Body of pancreas (tissue), 4 donors: ENCODE data around the gene POR. TPM values are rescaled to one million over a fixed set of nuclear protein-coding genes. Genes with fewer than 3 reads are reported as not detected.
A peak's percentile ranks its signal among the peaks of the same experiment; 100 is the strongest.

Experiments
- ATAC-seq: fragments of 150-250 bp; one replicate; pipeline ENCODE4 v1.9.1; 2016
- DNase-seq, 4 donors: peaks; one replicate each; pipeline ENCODE4 v3.0.0-alpha.2; 2019
- H3K27ac ChIP-seq, 4 donors: fragments of 200-600 bp; sonication (generic); 1 replicate in 3 of 4; 2 replicates in 1 of 4; pipeline versions ENCODE4 v1.5.1 to v1.6.1; 2016 to 2019; ENCODE audit warnings: mild to moderate bottlenecking in 1 of 4, mixed read lengths in 1 of 4, moderate library complexity in 1 of 4
- H3K27me3 ChIP-seq, 2 donors: fragments of 200-600 bp; sonication (generic); one replicate each; pipeline ENCODE4 v1.6.0; 2016; ENCODE audit warnings: mild to moderate bottlenecking in 1 of 2
- H3K36me3 ChIP-seq, 2 donors: fragments of 200-600 bp; sonication (generic); replicated peaks in 1 of 2; 2 replicates each; pipeline ENCODE4 v1.5.1; 2016; ENCODE audit warnings: low read depth in 2 of 2; ENCODE audit not compliant: insufficient read depth in 1 of 2
- H3K4me1 ChIP-seq: fragments of 200-600 bp; sonication (generic); one replicate; pipeline ENCODE4 v1.6.0; 2016
- H3K4me3 ChIP-seq, 2 donors: fragments of 200-600 bp; sonication (generic); 1 replicate in 1 of 2; 2 replicates in 1 of 2; pipeline ENCODE4 v1.5.1; 2016 to 2019
- H3K9me3 ChIP-seq, 3 donors: fragments of 200-600 bp; sonication (generic); 1 replicate in 2 of 3; 2 replicates in 1 of 3; pipeline ENCODE4 v1.5.1; 2016
- POLR2A ChIP-seq, 3 donors: fragments of 450-650 bp; IDR thresholded peaks; one replicate each; pipeline ENCODE4 v1.6.1; 2016; ENCODE audit warnings: antibody characterized with exemption in 3 of 3, mild to moderate bottlenecking in 2 of 3
- WGBS, 2 donors: methylation state at CpG; one replicate each; pipeline ENCODE4 v1.1.5; 2017; 5-methylcytosine and 5-hydroxymethylcytosine counted together
- intact Hi-C: fragments of 100-400 bp; cut with DNase I; formaldehyde crosslinking; loops from one replicate; pipeline ENCODE4 v1.15.1; 2023
- total RNA-seq, 2 donors: library from RNA; depleted of rRNA; stranded (reverse); fragments of >200 nt; gene quantifications; one replicate each; pipeline ENCODE4 v1.1.0, GENCODE V29; 2016
- TF ChIP-seq, protein P1 (sequence below), 7 experiments: fragments of 450-650 bp in 4 of 7; fragments of 200-600 bp in 3 of 7; sonication (generic) in 3 of 7; IDR thresholded peaks; one replicate each; pipeline ENCODE4 v1.5.1; 2016 to 2019; ENCODE audit warnings: antibody characterized with exemption in 7 of 7

POR gene
- total RNA-seq, 2 donors from 2014 or later = 54.2 to 118 TPM

DNA sequence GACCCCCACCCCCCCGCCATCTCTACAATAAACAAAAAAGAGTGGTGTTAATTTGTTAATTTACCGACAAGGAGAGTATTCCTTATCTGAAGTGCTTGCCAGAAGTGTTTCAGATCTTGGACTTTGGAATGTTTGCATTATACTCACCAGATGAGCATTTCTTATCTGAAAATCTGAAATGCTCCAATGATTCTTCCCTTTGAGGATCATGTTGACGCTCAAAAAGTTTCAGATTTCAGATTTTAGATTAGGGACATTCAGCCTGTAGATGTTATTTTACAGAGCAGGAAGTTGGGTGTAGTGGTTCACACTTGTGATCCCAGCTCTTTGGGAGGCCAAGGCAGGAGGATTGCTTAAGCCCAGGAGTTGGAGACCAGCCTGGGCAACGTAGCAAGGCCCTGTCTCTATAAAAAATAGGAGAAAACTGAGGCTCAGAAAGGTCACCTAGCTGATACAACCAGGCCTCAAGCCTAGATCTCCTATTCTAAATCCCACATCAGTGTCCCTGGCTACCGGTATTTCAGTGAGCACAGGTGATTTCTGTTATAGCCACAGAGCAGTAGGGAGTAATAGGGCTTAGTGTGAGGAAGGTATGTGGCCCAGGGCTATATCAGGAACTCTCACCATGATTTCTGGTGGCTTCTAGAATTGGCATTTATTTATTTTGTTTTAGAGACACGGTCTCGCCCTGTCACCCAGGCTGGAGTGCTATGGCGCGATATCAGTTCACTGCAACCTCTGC, 44.0 kb downstream of the POR start:
- no peak overlapping the region for H3K4me3 ChIP-seq
- intact Hi-C loops = no loop called here
- TF ChIP-seq, protein P1, sequence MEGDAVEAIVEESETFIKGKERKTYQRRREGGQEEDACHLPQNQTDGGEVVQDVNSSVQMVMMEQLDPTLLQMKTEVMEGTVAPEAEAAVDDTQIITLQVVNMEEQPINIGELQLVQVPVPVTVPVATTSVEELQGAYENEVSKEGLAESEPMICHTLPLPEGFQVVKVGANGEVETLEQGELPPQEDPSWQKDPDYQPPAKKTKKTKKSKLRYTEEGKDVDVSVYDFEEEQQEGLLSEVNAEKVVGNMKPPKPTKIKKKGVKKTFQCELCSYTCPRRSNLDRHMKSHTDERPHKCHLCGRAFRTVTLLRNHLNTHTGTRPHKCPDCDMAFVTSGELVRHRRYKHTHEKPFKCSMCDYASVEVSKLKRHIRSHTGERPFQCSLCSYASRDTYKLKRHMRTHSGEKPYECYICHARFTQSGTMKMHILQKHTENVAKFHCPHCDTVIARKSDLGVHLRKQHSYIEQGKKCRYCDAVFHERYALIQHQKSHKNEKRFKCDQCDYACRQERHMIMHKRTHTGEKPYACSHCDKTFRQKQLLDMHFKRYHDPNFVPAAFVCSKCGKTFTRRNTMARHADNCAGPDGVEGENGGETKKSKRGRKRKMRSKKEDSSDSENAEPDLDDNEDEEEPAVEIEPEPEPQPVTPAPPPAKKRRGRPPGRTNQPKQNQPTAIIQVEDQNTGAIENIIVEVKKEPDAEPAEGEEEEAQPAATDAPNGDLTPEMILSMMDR (IDR thresholded peaks at IDR 0.05) = no peak
- no peak for TF ChIP-seq POLR2A (IDR thresholded peaks at IDR 0.05)
- H3K9me3 ChIP-seq = no peaks in the 10 kb centered on the region
- ATAC-seq (no peak), DNase-seq (no peak)
- H3K36me3 ChIP-seq = peaks cover 0 to 5% of the 10 kb centered on the region in 2 donors
- 81 to 84% methylated on average over 9 of the region's 9 CpGs for WGBS, 2 donors
- H3K27ac ChIP-seq = peak overlapping the region; percentile 23 to 88 (median 65)
- H3K4me1 ChIP-seq = peaks cover 45% of the 10 kb centered on the region
- no peaks in the 10 kb centered on the region for H3K27me3 ChIP-seq

DNA sequence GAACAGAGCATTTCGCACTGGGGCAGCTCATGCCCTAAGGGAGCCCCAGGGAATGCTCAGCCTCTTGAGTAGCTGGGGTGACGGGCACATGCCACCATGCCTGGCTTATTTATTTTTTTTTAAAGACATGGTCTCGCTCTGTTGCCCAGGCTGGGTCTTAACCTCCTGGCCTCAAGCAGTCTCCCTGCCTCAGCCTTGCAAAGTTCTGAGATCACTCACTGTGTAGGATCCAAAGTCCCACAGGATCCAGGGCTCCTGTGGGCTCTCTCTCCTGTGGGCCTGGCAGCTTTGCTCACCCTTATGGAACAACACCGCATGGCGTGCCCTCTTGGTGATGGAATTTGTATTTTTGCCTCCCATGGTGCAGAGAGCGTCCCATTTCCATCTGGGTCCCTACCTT, 45.4 kb downstream of the POR start:
- Histone ChIP-seq H3K27me3 (no peaks in the 10 kb centered on the region), H3K9me3 (no peaks in the 10 kb centered on the region), H3K27ac (no peak overlapping the region), H3K36me3 (no peaks in the 10 kb centered on the region), H3K4me1 (peaks cover 45% of the 10 kb centered on the region), H3K4me3 (no peak overlapping the region)
- ATAC-seq = no peak
- DNase-seq = no peak
- TF ChIP-seq, protein P1 (IDR thresholded peaks at IDR 0.05) = no peak
- no peak for TF ChIP-seq POLR2A (IDR thresholded peaks at IDR 0.05)
- intact Hi-C loops = no loop called here
- 94 to 100% methylated on average over 5 to 6 of the region's 6 CpGs for WGBS, 2 donors

DNA sequence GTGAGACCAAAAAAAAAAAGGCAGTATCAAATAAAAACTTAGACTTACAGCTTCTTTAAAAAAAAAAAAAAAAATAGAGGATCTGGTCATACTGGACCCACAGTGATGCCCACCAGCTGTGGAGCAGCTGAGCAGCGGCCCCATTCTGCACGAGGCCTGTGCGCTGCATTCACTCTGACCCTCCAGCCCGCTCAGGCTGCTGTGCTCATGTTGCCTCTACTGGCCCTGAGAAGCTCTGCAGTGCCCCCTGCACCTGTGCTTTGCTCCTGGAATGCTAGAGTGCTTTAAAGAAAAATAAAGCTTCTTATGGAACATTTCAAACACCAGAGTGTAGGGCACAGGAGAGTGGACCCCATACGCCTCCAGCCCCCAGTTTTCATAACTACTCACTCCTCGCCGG, 46.3 kb downstream of the POR start:
- Histone ChIP-seq H3K4me1 (peaks cover 41% of the 10 kb centered on the region), H3K4me3 (no peak overlapping the region), H3K9me3 (no peaks in the 10 kb centered on the region), H3K36me3 (no peaks in the 10 kb centered on the region), H3K27me3 (no peaks in the 10 kb centered on the region), H3K27ac (peak overlapping the region in 1 of 4 donors; percentile 65)
- TF ChIP-seq POLR2A (IDR thresholded peaks at IDR 0.05) = no peak
- TF ChIP-seq, protein P1 (IDR thresholded peaks at IDR 0.05) = no peak
- DNase-seq (no peak), ATAC-seq (no peak)
- 87 to 95% methylated on average over 7 of the region's 7 CpGs for WGBS, 2 donors
- intact Hi-C loops = no loop called here

DNA sequence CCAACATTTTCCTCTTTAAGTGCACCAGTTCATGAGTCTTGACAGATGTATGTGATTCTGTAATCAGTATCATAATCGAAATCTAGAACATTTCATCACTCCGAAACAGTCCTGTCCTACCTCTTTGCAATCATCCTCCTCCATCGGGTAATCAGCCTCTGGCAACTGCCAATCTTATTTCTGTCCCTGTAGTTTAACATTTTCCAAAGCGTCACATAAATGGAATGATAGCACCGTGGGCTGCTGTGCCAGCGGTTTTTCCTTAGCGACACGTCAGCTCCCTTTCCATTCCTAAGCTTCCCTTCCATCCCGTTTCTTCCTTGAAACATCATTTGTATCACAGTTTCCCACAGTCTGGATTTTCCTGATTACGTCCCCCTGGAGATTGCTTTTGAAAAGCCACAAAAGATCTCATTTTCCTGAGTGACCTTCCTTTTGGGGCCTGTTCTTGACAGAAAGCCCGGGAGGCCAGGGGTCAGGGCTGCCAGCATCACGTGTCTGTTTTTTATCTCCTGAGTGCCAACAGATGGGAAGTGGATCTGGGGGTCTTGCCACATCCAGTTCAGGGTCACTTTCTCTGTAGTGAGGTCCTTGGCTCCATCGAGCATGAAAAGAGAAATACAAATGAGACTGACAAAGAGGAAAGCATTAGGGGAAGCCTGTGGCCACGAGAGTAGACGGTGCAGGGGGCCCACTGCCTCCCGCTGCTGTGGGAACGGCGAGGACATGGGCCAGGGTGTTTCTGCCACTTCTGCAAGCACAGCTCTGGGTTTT, 47.8 kb downstream of the POR start:
- intact Hi-C loops = no loop called here
- ATAC-seq (peak; percentile 19), DNase-seq (no peak)

More for the DNA sequence above, 47.8 kb downstream of the POR start:
- 41 to 52% methylated on average over 18 of the region's 18 CpGs for WGBS, 2 donors
- no peak overlapping the region for H3K4me3 ChIP-seq
- H3K9me3 ChIP-seq = no peaks in the 10 kb centered on the region
- TF ChIP-seq, protein P1 (IDR thresholded peaks at IDR 0.05) = no peak
- no peak for TF ChIP-seq POLR2A (IDR thresholded peaks at IDR 0.05)
- no peaks in the 10 kb centered on the region for H3K27me3 ChIP-seq
- peak overlapping the region in 3 of 4 donors; percentile 45 to 71 (median 65) for H3K27ac ChIP-seq
- peaks cover 27% of the 10 kb centered on the region for H3K4me1 ChIP-seq
- H3K36me3 ChIP-seq = no peaks in the 10 kb centered on the region
